WI38 (cell line): Measurements from ENCODE around the gene TGM5.

Source experiments
- H3K4me3 ChIP-seq: 2 replicates; pipeline ENCODE4 v1.5.1; 2011; ENCODE audit warnings: low read depth, mild to moderate bottlenecking, control low read depth, low read length
- TF ChIP-seq, protein P1 (sequence below): IDR thresholded peaks from 2 replicates; pipeline ENCODE4 v1.5.1; 2012; ENCODE audit warnings: low read depth, mild to moderate bottlenecking, control low read depth, low read length

The TGM5 gene

GRCh38 chr15:43251871-43252250 is 14.9 kb downstream of the TGM5 start:
- H3K4me3 ChIP-seq: no peak overlapping the region
- TF ChIP-seq, protein P1, sequence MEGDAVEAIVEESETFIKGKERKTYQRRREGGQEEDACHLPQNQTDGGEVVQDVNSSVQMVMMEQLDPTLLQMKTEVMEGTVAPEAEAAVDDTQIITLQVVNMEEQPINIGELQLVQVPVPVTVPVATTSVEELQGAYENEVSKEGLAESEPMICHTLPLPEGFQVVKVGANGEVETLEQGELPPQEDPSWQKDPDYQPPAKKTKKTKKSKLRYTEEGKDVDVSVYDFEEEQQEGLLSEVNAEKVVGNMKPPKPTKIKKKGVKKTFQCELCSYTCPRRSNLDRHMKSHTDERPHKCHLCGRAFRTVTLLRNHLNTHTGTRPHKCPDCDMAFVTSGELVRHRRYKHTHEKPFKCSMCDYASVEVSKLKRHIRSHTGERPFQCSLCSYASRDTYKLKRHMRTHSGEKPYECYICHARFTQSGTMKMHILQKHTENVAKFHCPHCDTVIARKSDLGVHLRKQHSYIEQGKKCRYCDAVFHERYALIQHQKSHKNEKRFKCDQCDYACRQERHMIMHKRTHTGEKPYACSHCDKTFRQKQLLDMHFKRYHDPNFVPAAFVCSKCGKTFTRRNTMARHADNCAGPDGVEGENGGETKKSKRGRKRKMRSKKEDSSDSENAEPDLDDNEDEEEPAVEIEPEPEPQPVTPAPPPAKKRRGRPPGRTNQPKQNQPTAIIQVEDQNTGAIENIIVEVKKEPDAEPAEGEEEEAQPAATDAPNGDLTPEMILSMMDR: no peak

GRCh38 chr15:43251185-43251870 is 15.4 kb downstream of the TGM5 start:
- TF ChIP-seq, protein P1: no peak
- H3K4me3 ChIP-seq: no peak overlapping the region

- TF ChIP-seq, protein P1: no peak
- H3K4me3 ChIP-seq: no peak overlapping the region
Observed at GRCh38 chr15:43250785-43251184, 15.9 kb downstream of the TGM5 start.

DNA sequence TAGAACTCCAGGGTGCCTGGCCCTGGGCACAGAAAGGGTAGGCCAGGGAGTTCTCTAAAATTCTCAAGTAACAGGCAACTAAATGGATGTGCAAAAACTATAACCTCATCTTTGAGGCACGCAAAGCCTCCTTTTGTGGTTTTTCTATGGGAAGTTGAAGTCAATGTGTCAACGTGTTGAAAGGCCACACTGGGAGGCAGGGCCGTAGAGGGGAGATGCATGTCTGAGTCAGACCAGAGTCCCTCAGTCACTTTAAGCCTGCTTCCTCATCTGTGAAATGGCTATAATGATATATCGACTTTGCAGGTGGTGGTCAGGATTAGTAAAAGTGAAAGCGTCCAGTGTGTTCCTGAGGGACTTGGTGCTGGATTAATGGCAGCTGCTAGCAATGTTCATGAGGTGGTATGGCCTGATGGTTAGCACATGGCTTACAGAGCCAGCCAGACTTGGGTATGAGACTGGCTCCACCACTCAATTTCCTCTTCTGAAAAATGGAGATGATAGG is 17.0 kb downstream of the TGM5 start:
- TF ChIP-seq, protein P1: no peak
- H3K4me3 ChIP-seq: no peak overlapping the region

GRCh38 chr15:43249236-43249635 is 17.5 kb downstream of the TGM5 start:
- no peak overlapping the region for H3K4me3 ChIP-seq
- TF ChIP-seq, protein P1: no peak

- no peak overlapping the region for H3K4me3 ChIP-seq
- TF ChIP-seq, protein P1: no peak
Observed at GRCh38 chr15:43246261-43246774, 20.4 kb downstream of the TGM5 start.

DNA sequence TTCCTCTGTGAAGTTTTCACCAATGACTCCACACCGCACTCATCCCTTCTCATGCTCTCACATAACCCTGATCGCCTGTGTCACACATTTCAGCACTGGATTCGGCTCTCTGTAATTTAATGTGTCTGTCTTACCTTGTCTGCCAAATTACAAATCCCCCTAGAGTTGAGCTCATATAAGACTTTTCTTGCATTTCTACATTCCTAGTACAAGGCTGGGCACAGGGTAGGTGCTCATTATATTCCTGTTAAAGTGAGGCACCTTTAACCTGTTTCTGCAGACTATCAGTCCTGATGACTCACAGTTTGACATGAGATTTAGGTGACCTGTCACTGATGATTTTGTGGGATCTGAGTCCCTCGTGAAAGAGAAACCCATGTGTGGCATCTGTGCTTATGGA is 22.6 kb downstream of the TGM5 start:
- H3K4me3 ChIP-seq: no peak overlapping the region
- TF ChIP-seq, protein P1: no peak
